ENCODE data around the gene COMMD3.
A peak's percentile ranks its signal among the peaks of the same experiment; 100 is the strongest.
"Not testable (repeated sequence)": the region's sequence is repeated elsewhere in the genome, so short reads cannot be mapped to it uniquely, and the experiment has no call there.

Gene COMMD3

DNA sequence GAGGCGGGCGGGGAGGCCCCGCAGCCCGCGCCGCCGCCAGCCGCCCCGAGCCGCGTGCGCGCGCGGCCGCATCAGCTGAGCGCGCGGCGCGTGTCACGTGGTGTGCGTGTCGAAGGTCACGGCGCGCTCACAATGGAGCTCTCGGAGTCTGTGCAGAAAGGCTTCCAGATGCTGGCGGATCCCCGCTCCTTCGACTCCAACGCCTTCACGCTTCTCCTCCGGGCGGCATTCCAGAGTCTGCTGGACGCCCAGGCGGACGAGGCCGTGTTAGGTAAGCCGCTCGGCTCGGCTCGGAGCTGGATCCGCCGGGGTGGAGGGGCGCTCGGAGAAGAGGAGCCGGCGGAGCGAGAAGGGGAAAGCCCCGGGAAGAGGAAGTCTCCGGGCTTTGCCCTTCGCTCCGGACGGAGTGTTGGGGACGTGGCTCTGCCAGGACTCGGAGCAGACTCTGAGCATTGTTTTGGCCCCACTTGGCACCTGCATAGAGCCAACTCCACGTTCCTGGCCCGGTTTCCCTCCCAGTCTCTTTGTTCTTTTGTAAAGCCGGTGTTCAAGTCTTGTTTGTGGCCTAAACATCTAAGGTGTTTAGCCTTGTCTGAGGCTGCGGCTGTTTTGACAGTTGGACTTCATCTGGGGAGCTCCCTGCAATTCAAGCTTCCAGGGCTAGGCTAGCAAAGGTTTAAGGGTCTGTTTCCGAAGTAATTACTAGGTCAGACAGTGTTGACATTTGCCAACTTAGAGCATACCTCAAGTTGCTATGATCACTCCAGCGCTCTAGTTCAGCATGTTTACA lies at the start of gene COMMD3:
COMMD3 (plus strand) TSS at position 103 of the 790 bp plus-strand sequence; CDS start at position 133, 30 bp downstream.
- peak; percentile 75 to 77 for DNase-seq

- no peak for DNase-seq
Measured at GRCh38 chr10:22268503-22268902, 47.7 kb upstream of the COMMD3 start.

DNA sequence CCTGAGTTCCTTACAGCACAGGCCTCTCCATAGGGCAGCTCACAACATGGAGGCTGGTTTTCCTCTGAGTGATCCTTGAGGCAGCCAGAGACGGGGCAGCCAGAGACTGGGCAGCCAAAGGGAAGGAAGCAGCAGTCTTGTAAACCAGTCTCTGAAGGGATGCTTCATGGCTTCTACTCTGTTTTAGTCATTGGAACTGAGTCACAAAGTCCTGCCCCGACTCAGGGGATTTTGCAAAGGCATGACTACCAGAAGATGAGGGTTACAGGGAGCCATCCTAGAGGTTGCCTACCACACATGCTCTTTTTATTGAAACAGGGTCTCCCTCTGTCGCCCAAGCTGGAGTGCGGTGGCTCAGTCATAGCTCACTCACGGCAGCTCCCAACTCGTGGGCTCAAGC lies 44.4 kb upstream of the COMMD3 start:
- no peak for DNase-seq

GRCh38 chr10:22278441-22278782 lies 37.8 kb upstream of the COMMD3 start:
- no peak for DNase-seq

DNA sequence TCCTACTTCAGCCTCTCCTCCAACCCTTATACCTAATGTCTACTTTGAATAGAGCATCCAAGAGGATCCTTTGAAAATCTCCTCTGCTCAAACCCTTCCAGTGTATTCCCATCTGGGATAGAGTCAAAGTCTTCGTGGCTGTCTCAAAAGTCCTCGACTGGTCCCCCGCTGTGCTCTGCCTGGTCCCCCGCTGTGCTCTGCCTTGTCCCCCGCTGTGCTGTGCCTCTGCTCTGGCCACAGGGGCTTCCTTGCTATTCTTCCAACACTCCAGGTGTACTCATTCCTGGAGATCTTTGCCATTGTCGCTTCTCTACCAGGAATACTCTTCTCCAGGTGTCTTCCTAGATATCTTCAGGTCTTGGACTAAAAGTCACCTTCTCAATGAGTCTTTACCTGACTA lies 36.1 kb upstream of the COMMD3 start:
- no peak for DNase-seq

DNA sequence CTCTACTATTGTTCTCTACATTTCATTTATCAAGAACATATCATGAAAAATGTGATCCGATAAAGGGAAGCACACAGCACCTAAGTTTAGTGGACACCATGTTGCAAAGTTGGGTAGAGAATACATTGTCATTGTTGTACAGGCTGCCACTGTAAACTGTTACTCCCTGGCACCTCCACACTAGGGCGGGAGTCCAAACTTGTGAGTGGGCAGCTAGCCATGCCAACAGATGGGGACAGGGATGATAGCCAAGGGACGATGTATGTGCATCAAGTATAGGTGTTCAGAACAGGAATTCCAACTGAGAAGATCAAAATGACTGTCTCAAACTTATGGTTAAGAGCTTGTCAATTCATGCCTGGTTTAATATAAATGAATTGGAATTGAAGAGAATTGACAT lies 31.1 kb upstream of the COMMD3 start:
- DNase-seq: no peak

DNA sequence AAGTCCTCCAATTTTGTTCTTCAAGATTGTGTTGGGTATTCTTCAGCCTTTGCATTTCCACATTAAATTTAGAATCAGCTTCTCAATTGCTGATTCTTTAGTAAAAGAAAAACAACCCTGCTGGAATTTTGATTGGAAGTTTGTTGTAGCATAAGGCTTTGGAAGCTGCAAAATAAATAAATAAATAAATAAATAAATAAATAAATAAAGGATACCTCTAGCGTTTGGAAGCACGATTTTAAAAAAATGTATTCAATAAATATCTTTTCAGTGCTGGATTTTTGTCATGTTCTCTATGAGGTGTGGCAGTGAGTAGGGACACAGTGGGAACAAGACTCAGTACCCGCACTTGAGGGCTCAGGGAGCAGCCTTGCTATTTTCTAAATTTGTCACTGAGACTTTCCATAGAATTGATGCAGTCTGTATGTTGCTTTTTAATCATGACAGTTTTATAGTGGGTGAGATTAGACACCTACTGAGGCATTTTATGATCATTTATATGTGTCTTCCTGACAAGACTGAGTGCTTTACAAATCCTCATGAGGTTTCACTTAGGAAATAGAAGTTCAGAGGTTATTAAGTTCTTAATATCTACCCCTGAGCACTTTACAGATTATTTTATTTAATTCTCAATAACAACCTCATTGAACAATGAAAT lies 22.3 kb upstream of the COMMD3 start:
- DNase-seq: no peak

DNA sequence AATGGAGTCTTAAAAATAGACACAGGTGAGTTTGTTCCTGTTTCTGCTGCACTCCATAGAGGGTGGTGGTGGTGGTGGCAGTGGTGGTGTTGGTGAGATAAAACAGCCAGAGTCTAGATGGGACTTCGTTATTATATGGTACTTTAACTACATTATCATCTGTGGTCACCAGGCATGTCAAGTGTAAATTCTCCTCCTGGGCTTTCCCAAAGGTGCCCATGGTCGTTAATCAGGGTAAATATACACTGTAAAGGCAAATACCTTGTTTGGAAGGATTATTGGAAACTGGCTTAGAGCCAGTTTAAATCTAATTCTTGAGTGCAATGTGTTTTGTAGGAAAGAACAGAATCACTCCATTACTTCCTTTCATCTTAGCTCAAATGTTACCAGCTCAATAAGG lies 21.5 kb upstream of the COMMD3 start:
- no peak for DNase-seq

DNA sequence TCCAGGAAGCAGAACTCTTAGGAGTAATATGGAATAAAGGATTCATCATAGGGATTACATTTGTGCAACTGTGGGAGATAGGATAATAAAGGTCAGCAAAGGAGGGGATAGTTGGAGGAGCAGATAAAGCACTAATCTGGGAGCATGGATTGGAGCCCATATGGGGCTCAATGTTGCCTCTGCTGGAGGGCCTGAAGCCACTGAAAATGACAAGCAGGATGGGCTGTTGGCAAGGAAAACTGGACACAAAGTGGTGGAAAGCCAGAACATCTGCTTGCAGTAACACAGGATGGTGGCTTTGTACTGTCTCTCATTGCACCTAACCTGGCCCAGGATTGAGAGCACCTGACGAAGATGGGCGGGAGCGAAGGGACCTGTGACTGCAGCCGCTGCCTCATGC lies 15.0 kb upstream of the COMMD3 start:
- no peak for DNase-seq

DNA sequence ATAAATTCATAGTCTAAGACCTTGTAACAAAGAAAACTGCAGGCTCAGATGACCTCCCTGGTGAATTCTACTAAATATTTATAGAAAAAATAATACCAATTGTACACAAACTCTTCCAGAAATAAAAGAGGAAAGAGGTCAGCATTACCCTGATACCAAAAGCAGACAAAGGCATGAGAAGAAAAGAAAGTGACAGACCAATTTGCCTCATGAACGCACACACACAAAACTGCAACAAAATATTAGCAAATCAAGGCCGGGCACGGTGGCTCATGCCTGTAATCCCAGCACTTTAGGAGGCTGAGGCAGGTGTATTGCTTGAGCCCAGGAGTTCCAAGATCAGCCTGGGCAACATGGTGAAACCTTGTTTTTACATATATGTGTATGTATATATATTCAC lies 12.7 kb upstream of the COMMD3 start:
- no peak for DNase-seq

GRCh38 chr10:22305721-22306120 lies 10.5 kb upstream of the COMMD3 start:
- DNase-seq: no peak

GRCh38 chr10:22308390-22308789 lies 7.8 kb upstream of the COMMD3 start:
- DNase-seq: peak in 1 of 2 experiments; percentile 21

- no peak for DNase-seq
Measured at GRCh38 chr10:22309180-22310000, 6.8 kb upstream of the COMMD3 start.

GRCh38 chr10:22310012-22310411 lies 6.2 kb upstream of the COMMD3 start:
- not testable (repeated sequence) for DNase-seq

DNA sequence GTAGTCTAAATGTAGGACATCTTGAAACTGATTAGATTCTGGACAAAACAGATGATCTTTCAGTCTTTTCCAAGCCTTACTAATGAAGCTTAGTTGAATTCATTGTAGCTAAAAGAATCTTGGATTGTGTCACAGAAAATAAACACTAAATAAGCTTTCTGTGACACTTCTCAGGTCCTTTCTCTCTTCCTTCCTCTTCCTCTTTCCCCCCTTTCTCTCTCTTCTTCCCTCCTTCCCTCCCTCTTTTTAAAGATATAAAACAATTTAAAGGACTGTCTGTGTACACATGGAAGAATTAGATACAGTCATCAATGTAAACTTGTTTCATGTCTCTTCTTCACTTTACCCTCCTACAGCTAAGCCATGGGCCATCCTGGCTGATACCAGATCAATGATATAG lies 5.3 kb upstream of the COMMD3 start:
- DNase-seq: no peak

GRCh38 chr10:22314852-22315251 lies 1.3 kb upstream of the COMMD3 start:
- DNase-seq: no peak

GRCh38 chr10:22315455-22316285 lies 518 bp upstream of the COMMD3 start:
- DNase-seq: no peak

GRCh38 chr10:22317076-22317370 lies 835 bp downstream of the COMMD3 start:
- DNase-seq: no peak

DNA sequence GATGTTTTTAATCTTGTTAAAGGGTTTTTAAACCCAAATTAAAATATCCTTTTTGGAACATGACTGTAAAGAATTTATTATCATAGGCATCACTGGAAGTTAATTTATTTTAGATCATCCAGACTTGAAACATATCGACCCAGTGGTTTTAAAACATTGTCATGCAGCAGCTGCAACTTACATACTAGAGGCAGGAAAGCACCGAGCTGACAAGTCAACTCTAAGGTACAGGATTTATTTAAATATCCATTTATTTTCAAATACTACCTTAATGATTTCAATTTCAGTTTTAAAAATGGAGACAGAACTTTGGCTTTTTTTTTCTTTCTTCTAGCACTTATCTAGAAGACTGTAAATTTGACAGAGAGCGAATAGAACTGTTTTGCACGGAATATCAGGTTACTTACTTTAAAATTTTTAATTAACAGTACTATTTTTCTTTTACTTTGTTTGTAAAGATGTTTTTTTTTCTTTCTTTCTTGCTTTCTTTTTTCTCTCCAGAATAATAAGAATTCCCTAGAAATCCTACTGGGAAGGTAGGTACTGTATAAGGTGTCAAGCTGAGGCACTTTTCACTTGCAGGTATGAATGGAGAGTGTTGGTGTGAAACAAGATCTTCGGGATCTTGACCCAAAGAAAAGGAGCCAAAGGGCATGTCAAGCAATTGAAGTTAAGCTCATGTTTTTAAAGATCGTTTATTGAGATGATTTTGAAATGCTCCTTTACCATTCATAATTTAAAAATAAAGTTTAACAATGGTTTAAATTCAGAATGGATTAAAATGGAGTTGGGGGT lies 1.8 kb downstream of the COMMD3 start:
- no peak for DNase-seq

DNA sequence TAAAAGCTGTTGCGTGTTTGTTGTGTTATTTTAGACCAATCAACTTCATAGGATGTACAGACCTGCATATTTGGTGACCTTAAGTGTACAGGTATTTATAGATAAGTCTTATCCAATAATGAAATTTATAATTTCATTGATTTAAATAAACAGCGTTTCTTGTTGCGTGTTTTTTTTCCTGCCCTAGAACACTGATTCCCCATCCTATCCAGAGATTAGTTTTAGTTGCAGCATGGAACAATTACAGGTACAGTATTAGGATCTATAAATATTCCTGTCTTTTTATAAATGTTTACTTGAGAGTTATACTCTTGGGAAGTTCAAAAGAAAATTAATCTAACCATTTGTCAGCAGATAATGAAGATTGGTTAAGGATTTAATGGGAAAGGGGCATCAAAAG lies 2.6 kb downstream of the COMMD3 start:
- no peak for DNase-seq

DNA sequence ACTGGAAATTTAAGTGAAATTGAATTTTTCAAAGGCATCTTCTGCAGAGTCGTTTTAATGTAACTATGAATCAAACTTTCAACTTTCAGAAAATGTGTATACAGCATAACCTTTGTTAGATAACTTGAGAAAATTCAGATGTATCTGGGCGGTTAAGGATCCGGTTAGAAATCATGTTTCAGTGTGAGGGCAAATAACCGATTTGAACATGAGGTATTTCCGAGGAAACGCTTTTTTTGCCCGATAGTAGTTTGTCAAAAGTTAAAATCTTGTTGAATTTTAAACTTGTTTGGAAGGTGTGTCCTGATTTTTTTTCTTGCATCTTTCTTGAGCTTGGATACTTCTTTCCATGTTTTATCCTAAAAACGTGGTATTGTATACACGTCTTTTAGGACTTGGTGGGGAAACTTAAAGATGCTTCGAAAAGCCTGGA lies 3.4 kb downstream of the COMMD3 start:
- DNase-seq: no peak

DNA sequence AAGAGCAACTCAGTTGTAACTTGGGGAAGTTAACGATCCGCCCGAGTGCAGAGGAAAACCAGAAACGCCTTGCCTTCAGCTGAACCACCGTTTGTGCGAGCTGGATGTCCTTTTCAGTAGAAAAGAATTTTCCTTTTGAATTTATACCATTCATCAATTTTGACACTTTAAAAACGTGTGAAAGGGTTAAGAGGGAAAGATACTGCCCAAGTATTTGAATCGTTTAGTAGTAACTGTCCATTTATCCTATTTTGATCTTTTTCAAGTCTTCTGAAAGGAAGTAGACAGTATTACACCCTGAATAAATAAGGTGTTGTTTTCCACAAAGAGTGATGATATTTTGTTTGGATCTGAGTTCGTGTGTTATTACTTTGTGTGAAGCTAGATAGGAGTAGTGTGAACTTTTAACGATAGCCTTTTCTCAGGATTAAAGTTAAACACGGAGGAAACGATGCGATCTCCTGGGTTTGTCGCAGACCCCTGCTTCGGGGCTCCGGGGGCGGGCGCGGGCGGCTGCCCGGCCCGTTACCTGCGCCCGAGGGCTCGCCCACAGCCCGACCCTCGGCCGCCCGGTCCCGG lies 3.9 kb downstream of the COMMD3 start:
- DNase-seq: no peak
